ENCODE results near the gene DYNLL1. TPM values are rescaled to one million over a fixed set of nuclear protein-coding genes. Genes with fewer than 3 reads are reported as not detected.

The DYNLL1 gene
- total and polyA plus RNA-seq, 5 experiments from 2014 or later = 57.0 to 192 (median 156) TPM

DNA sequence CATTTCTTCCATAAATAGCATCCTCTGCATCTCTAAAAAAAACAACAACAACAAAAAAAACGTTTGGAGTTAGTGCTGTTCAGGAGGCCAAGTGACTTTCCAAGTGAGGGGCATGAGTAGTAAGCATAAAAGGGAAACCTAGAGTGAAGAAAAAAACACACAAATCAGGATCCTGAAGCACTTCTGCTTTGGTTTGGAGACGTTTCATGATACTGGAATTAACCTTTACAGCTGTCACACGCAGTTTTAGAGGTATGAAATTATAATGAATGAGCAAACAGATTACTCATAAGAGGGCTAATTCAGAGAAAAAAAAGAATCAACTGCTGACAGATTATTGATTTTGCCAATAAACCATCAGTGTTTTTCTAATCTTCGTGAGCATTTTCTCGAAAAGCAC lies 30.2 kb upstream of the DYNLL1 start:
- Mint-ChIP-seq H3K4me1 (peaks cover 6 to 52% (median 46%) of the 10 kb centered on the region in 4 donors), H3K36me3 (peaks cover 0 to 64% (median 8%) of the 10 kb centered on the region in 3 donors), H3K4me3 (peak overlapping the region in 1 of 10 donors; percentile 45), H3K27me3 (no peaks in the 10 kb centered on the region), H3K9me3 (no peaks in the 10 kb centered on the region), H3K27ac (peak overlapping the region in 4 of 10 donors; percentile 17 to 84 (median 34))
- ATAC-seq (no peak), DNase-seq (no peak)
- POLR2A ChIA-PET = interaction anchor here (0.6 to 5.4 kb wide), 7 partner anchors 11 to 265 kb away, joined by 3 to 52 read pairs (median 4); partner anchors contain the start of genes COX6A1, DYNLL1, RPLP0 and SIRT4

DNA sequence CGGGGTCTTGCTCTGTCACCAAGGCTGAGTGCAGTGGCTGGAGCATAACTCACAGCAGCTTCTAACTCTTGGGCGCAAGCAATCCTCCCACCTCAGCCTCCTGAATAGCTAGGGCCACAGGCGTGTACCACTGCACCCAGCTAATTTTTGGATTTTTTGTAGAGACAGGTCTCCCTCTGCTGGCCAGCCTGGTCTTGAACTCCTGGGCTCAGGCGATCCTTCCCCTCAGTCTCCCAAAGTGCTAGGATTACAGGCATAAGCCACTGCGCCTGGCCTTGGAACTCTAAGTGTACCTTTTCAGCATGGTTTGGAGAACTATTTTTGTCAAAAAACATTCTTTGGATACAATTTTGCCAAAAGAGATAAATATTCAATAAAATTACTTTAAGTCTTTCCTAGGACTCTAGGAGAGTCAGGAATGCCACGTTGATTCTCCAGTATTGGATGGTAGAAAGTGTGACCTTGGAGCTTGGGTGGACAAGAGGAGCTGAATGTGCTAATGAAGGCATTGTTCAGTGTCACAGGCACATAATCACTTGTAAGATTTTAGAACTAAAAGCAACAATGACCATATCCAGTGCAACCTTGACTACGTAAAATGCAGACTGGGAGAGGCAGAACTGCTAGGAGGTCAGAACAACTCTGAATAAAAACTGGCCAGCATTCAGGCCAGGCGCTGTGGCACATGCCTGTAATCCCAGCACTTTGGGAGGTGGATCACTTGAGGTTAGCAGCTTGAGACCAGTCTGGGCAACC lies 29.2 kb upstream of the DYNLL1 start:
- POLR2A ChIA-PET = interaction anchor here (0.9 to 5.4 kb wide), 4 partner anchors 29 to 266 kb away, joined by 3 to 52 read pairs (median 6); partner anchors contain the start of genes COX6A1, DYNLL1, RPLP0 and SIRT4
- Mint-ChIP-seq H3K36me3 (peaks cover 0 to 58% (median 8%) of the 10 kb centered on the region in 3 donors), H3K4me1 (peaks cover 6 to 56% (median 51%) of the 10 kb centered on the region in 4 donors), H3K9me3 (no peaks in the 10 kb centered on the region), H3K4me3 (peak overlapping the region in 9 of 10 donors; percentile 11 to 95 (median 32)), H3K27me3 (no peaks in the 10 kb centered on the region), H3K27ac (peak overlapping the region in 4 of 10 donors; percentile 33 to 68 (median 54))
- ATAC-seq = no peak
- peak in 9 of 10 donors; percentile 17 to 43 (median 37) for DNase-seq

DNA sequence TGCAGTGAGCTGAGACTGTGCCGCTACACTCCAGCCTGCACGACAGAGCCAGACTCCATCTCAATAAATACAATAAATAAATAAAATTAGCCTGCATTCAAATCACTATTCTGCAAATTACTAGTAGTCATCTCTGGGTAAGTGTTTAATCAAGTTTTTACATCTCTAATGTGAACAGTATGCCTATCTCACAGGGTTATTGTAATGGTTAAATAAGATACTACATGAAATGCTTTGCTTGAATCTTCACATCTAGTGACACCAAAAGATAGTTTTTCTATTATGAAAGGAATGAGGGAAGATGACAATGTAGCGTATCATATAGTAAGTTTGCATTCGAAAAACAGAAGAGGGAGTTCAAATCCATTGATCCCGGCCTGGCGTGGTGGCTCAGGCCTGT lies 28.5 kb upstream of the DYNLL1 start:
- Mint-ChIP-seq H3K36me3 (peaks cover 0 to 51% (median 8%) of the 10 kb centered on the region in 3 donors), H3K27me3 (no peaks in the 10 kb centered on the region), H3K9me3 (no peaks in the 10 kb centered on the region), H3K27ac (peak overlapping the region; percentile 27 to 95 (median 79)), H3K4me3 (peak overlapping the region; percentile 86 to 95 (median 92)), H3K4me1 (peaks cover 6 to 61% (median 52%) of the 10 kb centered on the region in 4 donors)
- ATAC-seq (no peak), DNase-seq (no peak)
- POLR2A ChIA-PET = interaction anchor here (0.7 to 5.4 kb wide), 5 partner anchors 14 to 175 kb away, joined by 4 to 52 read pairs (median 14); partner anchors contain the start of genes DYNLL1, RNU4-1 and RNU4-2

DNA sequence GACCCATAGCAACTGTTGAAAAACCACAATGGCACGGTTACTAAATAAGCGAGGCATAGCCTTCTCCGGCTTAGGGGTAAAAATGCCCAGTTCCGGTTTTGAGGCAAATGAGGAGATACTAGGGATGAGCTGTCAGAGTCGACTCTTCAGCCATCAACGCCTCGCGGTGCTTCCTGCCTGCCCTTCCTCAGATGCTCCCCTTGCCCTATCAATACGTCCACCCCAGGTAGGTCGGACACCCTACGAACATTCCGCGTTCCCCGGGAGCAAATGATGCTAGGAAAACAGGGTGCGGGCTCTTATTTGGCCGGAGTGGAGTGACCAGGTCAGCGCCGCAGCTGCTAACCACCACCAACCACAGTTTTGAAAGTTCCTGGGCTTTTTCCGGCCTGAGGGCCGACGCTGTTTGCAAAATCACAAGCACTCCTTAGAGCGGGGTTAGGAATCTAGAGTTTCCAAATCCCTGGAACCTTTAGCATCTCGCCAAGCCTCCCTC lies 27.5 kb upstream of the DYNLL1 start:
- ATAC-seq (no peak), DNase-seq (no peak)
- H3K4me3 Mint-ChIP-seq = peak overlapping the region; percentile 86 to 95 (median 92)
- POLR2A ChIA-PET = interaction anchor here (0.9 to 5.4 kb wide), 11 partner anchors 9 to 176 kb away, joined by 3 to 52 read pairs (median 8); partner anchors contain the start of genes COX6A1, DYNLL1, GATC and POP5
- H3K27ac Mint-ChIP-seq = peak overlapping the region; percentile 85 to 95 (median 91)
- no peaks in the 10 kb centered on the region for H3K27me3 Mint-ChIP-seq
- peaks cover 6 to 61% (median 58%) of the 10 kb centered on the region in 4 donors for H3K4me1 Mint-ChIP-seq
- H3K36me3 Mint-ChIP-seq = peaks cover 0 to 42% (median 4%) of the 10 kb centered on the region in 3 donors
- H3K9me3 Mint-ChIP-seq = no peaks in the 10 kb centered on the region

DNA sequence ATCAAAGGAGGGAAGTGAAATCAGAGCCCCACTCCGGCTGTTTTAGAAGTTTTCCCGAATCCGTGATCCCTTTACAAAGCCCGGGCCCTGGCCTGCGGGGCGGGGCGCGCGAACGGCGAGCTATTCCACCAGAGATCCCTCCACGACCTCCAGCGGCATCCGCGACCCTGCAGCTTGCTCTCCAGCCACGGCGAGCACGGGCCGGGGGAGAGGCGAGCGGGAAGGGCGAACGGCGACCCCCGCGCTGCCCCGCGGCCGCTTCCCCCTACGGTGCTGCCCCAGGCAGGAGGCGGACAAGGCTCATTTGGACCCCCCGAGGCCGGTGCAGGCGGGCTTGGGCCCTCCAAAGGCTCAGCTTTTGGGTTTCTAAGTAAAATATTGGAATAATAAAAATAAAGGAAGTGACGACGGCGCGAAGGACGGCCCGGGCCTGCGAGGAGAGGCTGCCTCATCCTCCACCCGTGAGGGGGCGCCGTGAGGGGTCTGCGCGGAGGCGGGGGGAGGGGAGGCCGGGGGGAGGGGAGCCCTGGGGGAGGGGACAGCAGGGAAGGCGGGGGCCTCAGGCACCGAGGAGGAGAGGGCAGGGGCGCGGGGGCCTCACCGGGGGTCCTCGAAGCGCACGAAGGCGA lies 27.0 kb upstream of the DYNLL1 start:
- peak; percentile 48 to 56 for ATAC-seq
- peaks cover 6 to 61% (median 57%) of the 10 kb centered on the region in 4 donors for H3K4me1 Mint-ChIP-seq
- peak overlapping the region; percentile 85 to 95 (median 91) for H3K27ac Mint-ChIP-seq
- no peaks in the 10 kb centered on the region for H3K9me3 Mint-ChIP-seq
- H3K36me3 Mint-ChIP-seq = peaks cover 0 to 36% (median 4%) of the 10 kb centered on the region in 3 donors
- peak overlapping the region; percentile 86 to 95 (median 92) for H3K4me3 Mint-ChIP-seq
- H3K27me3 Mint-ChIP-seq = no peaks in the 10 kb centered on the region
- DNase-seq = peak in 5 of 10 donors; percentile 19 to 78 (median 53)
- POLR2A ChIA-PET = interaction anchor here (0.6 to 5.4 kb wide), 15 partner anchors 10 to 177 kb away, joined by 3 to 52 read pairs (median 5); partner anchors contain the start of genes COQ5, COX6A1, DYNLL1 and GATC

DNA sequence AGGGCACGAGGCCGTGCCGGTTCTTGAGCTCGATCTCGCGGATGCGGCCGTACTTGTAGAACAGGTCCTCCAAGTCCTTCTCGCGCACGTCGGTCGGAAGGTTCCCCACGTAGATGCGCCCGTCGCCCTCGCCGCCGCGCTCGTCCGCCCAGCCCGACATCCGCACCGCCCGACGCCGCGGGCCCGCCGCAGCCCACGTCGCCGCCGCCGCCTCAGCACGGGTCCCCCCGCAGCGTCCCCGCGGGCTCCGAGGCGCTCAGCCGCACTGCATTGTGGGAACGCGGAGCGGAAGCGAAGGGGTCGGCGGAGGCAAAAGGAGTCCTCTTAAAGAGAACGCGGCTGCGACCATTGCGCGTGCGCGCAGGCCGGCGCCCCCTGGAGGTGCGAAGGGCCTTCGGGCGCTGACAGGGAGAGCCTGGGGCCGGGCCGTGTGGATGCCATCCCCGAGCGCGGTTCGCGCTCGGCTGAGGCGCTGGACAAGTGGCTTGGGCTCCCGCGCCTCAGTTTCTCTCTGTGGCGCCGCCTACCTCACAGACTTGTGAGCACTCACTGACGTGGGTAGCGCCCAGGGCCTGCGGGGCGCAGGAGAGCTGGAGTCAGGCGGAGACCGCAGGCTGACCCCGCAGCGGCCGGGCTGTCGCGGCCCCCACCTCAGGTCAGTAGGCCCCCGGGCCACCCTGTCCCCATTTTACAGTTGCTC lies 26.3 kb upstream of the DYNLL1 start, which contains the start of gene SRSF9:
Gene SRSF9, minus strand, starts transcription at position 299 of the 700 bp plus-strand sequence. Its CDS starts 139 bp downstream, at position 160.
- peak within 1 kb of the TSS; percentile 86 to 95 (median 92) for H3K4me3 Mint-ChIP-seq
- peak; percentile 91 to 92 for ATAC-seq
- peak; percentile 93 to 98 (median 97) for DNase-seq
- no peaks in the 10 kb centered on the region for H3K27me3 Mint-ChIP-seq
- peak within 1 kb of the TSS; percentile 85 to 95 (median 92) for H3K27ac Mint-ChIP-seq
- POLR2A ChIA-PET = interaction anchor here (0.6 to 5.4 kb wide), 13 partner anchors 10 to 177 kb away, joined by 3 to 52 read pairs (median 6); partner anchors contain the start of genes COQ5, DYNLL1, GATC and POP5
- peaks cover 0 to 30% (median 4%) of the 10 kb centered on the region in 3 donors for H3K36me3 Mint-ChIP-seq
- peaks cover 6 to 60% (median 56%) of the 10 kb centered on the region in 4 donors for H3K4me1 Mint-ChIP-seq
- H3K9me3 Mint-ChIP-seq = no peaks in the 10 kb centered on the region

DNA sequence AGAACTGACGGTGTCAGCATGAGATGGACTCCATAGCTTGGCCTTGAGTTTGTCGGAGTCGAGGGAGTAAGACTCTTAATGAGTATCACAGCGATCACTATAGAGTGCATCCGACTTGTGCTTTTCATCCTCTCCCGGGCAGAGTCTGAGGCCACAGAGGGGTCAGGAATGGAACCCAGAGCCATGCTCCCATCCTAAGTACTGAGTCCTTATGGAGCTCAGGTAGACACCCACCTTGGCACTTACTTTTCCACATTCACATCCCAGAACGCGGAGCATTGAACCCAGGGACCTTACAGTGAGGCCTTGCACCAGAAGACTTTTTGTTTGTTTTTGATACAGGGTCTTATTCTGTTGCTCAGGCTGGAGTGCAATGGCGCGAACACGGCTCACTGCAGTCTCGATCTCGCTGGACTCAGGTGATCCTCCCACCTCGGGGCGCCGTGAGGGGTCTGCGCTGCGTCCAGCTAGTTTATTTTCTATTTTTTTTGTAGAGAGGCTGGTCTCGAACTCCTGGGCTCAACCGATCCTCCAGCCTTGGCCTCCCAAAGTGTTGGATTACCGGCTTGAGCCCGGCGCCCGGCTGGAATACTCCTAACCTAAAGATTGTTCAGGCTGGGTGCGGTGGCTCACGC lies 25.6 kb upstream of the DYNLL1 start:
- H3K36me3 Mint-ChIP-seq = peaks cover 0 to 24% (median 2%) of the 10 kb centered on the region in 3 donors
- no peak for DNase-seq
- H3K27me3 Mint-ChIP-seq = no peaks in the 10 kb centered on the region
- ATAC-seq = peak; percentile 20
- H3K4me1 Mint-ChIP-seq = peaks cover 6 to 58% (median 52%) of the 10 kb centered on the region in 4 donors
- H3K27ac Mint-ChIP-seq = peak overlapping the region in 8 of 10 donors; percentile 77 to 93 (median 86)
- POLR2A ChIA-PET = interaction anchor here (0.5 to 5.4 kb wide), 10 partner anchors 19 to 178 kb away, joined by 3 to 52 read pairs (median 5); partner anchors contain the start of genes COQ5, DYNLL1, GATC and POP5
- H3K9me3 Mint-ChIP-seq = no peaks in the 10 kb centered on the region
- peak overlapping the region; percentile 86 to 95 (median 92) for H3K4me3 Mint-ChIP-seq

DNA sequence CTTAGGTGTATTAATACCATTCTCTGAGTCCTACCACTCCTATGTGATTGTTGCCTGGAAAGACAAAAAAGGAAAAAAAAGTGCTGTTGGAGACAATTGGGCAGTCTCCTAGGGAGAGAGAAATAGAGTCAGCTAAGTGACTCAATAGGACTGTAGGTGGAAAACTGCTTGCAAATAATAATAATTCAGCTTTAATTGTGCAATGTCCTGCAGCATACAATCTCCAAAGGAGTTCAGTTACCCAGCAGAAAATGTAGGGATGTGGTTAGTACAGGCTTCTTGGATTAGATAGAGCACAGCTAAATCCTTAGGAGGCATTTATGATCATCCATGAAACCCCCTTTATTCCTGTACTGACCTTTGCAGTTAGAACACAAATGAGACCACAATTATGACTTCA lies 23.4 kb upstream of the DYNLL1 start:
- peaks cover 0 to 3% (median 0%) of the 10 kb centered on the region in 3 donors for H3K36me3 Mint-ChIP-seq
- POLR2A ChIA-PET = no interaction called here
- DNase-seq (no peak), ATAC-seq (no peak)
- no peaks in the 10 kb centered on the region for H3K9me3 Mint-ChIP-seq
- no peaks in the 10 kb centered on the region for H3K27me3 Mint-ChIP-seq
- no peak overlapping the region for H3K4me3 Mint-ChIP-seq
- H3K4me1 Mint-ChIP-seq = peaks cover 5 to 38% (median 32%) of the 10 kb centered on the region in 4 donors
- H3K27ac Mint-ChIP-seq = no peak overlapping the region

DNA sequence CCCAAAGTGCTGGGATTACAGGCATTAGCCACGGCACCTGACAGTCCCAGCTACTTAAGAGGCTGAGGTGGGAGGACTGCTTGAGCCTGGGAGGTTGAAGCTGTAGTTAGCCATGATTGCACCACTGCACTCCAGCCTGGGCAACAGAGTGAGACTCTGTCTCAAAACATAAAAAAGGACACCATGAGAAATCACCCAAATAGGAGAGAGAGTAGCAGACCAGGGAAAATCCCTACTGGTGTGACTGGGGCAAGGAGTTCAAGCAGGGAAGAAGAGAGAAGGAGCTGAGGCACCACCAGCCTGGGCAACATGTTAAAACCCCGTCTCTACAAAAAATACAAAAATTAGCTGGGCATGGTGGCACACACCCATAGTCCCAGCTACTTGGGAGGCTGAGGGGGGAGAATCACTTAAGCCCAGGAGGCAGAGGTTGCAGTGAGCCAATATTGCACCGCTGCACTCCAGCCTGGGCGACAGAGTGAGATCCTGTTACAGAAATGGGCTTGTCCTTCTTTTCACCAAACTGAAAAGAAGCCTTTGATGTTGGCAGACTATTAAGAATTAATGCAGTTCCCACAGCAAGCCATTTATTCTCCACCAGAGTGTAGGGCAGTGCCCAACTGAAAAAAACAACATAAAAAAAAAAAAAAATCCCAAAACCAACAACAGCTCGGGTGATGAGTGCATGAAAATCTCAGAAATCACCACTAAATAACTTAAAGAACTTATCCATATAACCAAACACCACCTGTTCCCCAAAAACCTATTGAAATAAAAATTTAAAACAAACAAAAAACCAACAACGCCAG lies 21.9 kb upstream of the DYNLL1 start:
- H3K27ac Mint-ChIP-seq = peak overlapping the region in 1 of 10 donors; percentile 53
- POLR2A ChIA-PET = no interaction called here
- peaks cover 4 to 29% (median 21%) of the 10 kb centered on the region in 4 donors for H3K4me1 Mint-ChIP-seq
- H3K27me3 Mint-ChIP-seq = no peaks in the 10 kb centered on the region
- no peaks in the 10 kb centered on the region for H3K9me3 Mint-ChIP-seq
- no peak for ATAC-seq
- no peak overlapping the region for H3K4me3 Mint-ChIP-seq
- H3K36me3 Mint-ChIP-seq = no peaks in the 10 kb centered on the region
- DNase-seq = no peak

DNA sequence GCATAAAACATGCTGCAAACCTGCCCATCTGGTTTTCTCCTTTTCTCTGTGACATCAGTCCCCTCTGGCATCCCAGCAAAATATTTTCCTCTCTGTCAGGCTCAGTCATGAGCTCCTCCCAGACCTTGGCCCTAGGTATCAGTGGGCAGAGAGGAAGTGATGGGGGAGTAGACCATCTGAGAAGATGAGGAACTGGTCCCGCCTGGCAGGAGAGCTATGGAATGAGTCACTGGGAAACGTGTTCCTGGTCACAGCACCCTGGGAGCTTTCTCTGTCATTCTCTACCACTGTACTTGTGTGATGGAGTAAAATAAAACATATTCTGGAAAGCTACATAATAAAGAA lies 21.3 kb upstream of the DYNLL1 start:
- H3K27me3 Mint-ChIP-seq = no peaks in the 10 kb centered on the region
- H3K4me3 Mint-ChIP-seq = no peak overlapping the region
- no peaks in the 10 kb centered on the region for H3K36me3 Mint-ChIP-seq
- peak overlapping the region in 1 of 10 donors; percentile 53 for H3K27ac Mint-ChIP-seq
- DNase-seq (no peak), ATAC-seq (no peak)
- peaks cover 4 to 31% (median 22%) of the 10 kb centered on the region in 4 donors for H3K4me1 Mint-ChIP-seq
- no peaks in the 10 kb centered on the region for H3K9me3 Mint-ChIP-seq
- POLR2A ChIA-PET = no interaction called here

DNA sequence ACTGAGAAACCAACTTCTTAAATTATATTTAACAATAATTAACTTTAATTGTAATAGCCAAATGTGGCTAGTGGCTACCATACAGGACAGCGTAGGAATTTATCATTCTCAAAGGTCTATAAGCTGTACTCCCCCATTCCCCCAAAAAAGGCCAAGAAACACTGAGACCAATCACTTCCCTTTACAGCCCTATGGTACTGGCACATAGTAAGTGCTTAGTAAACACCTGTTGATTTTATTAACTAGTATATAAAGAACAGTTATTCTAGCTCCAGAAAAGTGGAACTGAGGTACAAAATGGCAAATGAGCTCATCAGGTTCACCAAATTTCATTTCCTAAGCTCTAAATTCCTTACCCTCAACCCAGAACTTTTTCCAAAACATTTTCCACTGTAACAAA lies 20.3 kb upstream of the DYNLL1 start:
- Mint-ChIP-seq H3K4me3 (no peak overlapping the region), H3K27me3 (no peaks in the 10 kb centered on the region), H3K4me1 (peaks cover 2 to 33% (median 18%) of the 10 kb centered on the region in 4 donors), H3K9me3 (no peaks in the 10 kb centered on the region), H3K27ac (peak overlapping the region in 1 of 10 donors; percentile 38), H3K36me3 (no peaks in the 10 kb centered on the region)
- POLR2A ChIA-PET = no interaction called here
- DNase-seq (no peak), ATAC-seq (no peak)
